NB4 (cell line): ENCODE data around the gene SBNO2.

Experiments used
- POLR2A ChIP-seq: IDR thresholded peaks from 2 replicates; pipeline ENCODE4 v1.6.1; 2011; ENCODE audit warnings: mild to moderate bottlenecking; ENCODE audit not compliant: insufficient read length; ENCODE audit errors: extremely low read depth
- TF ChIP-seq, protein P1 (sequence below): IDR thresholded peaks from one replicate; pipeline ENCODE4 v1.5.1; 2012; ENCODE audit warnings: low read depth, low read length

DNA sequence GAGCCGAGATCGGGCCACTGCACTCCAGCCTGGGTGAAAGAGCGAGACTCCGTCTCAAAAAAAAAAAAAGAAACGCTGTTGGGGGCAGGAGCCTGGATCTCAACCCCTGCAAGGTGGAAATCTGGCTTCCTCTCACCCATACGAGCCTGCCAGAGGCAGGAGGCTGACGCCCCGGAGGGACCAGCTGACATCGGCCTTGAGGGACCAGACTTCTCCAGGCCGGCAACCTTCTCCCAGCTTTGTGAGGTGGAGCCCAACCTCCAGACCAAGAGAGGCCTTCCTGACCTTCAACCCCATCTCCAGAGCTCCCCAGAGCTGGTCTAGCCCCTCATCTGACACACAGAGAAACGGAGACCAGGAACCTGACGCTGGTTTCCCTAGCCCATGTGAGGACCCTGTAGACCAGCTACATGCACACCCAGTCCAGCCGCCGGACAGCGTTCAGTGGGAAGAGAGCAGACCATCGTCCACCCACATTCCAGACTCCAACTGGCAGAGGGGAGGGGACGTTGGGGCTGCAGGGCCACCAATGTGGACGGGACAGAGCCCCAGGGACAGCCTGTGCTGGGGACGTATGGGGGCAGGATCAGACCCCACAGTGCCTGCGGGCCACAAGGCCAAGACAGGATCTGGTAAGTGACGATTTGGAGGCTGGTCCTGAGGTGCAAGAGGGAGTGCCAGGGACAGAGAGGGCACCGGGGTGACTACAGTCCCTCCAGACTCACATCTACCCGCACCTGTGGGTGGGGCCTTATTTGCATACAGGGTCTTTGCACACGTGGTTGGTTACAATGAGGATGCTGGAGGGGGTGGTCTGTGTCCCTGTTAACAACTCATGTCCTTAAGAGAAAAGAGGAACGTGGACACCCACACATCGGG, 11.4 kb downstream of the SBNO2 start:
- TF ChIP-seq, protein P1, sequence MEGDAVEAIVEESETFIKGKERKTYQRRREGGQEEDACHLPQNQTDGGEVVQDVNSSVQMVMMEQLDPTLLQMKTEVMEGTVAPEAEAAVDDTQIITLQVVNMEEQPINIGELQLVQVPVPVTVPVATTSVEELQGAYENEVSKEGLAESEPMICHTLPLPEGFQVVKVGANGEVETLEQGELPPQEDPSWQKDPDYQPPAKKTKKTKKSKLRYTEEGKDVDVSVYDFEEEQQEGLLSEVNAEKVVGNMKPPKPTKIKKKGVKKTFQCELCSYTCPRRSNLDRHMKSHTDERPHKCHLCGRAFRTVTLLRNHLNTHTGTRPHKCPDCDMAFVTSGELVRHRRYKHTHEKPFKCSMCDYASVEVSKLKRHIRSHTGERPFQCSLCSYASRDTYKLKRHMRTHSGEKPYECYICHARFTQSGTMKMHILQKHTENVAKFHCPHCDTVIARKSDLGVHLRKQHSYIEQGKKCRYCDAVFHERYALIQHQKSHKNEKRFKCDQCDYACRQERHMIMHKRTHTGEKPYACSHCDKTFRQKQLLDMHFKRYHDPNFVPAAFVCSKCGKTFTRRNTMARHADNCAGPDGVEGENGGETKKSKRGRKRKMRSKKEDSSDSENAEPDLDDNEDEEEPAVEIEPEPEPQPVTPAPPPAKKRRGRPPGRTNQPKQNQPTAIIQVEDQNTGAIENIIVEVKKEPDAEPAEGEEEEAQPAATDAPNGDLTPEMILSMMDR: no peak
- TF ChIP-seq POLR2A: no peak
